Measurements from ENCODE around the gene TMEM229B.
A peak's percentile ranks its signal among the peaks of the same experiment; 100 is the strongest.

The TMEM229B gene

GRCh38 chr14:67429510-67430205, 58.9 kb downstream of the TMEM229B start:
- TF ChIP-seq NFIC (IDR thresholded peaks at IDR 0.05) = no peak
- no peak for TF ChIP-seq TAF1 (IDR thresholded peaks at IDR 0.05; ENCODE audit: low read depth)
- TF ChIP-seq CEBPB (IDR thresholded peaks at IDR 0.05) = no peak
- no peak for TF ChIP-seq TEAD4 (IDR thresholded peaks at IDR 0.05)

DNA sequence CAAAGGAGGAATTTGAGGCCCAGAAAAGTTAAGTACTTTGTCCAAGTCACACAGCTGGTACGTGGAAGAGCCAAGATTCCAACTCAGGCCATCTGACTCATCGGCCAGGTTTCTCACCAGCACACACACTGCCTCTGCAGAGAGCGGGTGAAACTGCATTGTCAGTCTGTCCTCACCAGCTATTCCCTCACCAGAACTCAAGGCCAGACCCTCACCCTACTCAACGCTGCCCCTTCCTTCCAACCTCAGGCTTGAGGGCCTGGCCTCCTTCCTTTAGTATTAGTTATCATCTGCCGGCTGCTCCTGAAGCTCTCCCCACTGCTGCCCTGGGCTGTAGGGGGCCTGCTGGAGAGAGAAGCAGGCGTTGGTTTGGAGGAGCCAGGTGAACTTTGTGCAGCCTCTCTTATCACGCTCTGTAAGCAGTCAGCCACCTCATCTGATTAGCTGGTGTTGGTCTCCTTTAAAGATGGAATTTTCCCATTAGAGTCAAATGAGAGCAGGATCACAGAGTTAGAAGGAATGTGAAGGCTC, 60.0 kb downstream of the TMEM229B start:
- TF ChIP-seq ZBTB7A (IDR thresholded peaks at IDR 0.05; ENCODE audit: low read depth) (no peak), EP300 (IDR thresholded peaks at IDR 0.05; ENCODE audit: borderline replicate concordance) (no peak), EGR1 (IDR thresholded peaks at IDR 0.05) (no peak), CREB1 (IDR thresholded peaks at IDR 0.05; ENCODE audit: low read depth) (no peak), TAF1 (IDR thresholded peaks at IDR 0.05; ENCODE audit: low read depth) (no peak), MAX (IDR thresholded peaks at IDR 0.05) (no peak), USF1 (IDR thresholded peaks at IDR 0.05) (no peak), NFIC (IDR thresholded peaks at IDR 0.05) (no peak), RAD21 (IDR thresholded peaks at IDR 0.05; ENCODE audit: low read depth) (no peak), TEAD4 (IDR thresholded peaks at IDR 0.05) (no peak), FOXM1 (IDR thresholded peaks at IDR 0.05; ENCODE audit: borderline replicate concordance, low read depth) (no peak), CEBPB (IDR thresholded peaks at IDR 0.05) (no peak)

DNA sequence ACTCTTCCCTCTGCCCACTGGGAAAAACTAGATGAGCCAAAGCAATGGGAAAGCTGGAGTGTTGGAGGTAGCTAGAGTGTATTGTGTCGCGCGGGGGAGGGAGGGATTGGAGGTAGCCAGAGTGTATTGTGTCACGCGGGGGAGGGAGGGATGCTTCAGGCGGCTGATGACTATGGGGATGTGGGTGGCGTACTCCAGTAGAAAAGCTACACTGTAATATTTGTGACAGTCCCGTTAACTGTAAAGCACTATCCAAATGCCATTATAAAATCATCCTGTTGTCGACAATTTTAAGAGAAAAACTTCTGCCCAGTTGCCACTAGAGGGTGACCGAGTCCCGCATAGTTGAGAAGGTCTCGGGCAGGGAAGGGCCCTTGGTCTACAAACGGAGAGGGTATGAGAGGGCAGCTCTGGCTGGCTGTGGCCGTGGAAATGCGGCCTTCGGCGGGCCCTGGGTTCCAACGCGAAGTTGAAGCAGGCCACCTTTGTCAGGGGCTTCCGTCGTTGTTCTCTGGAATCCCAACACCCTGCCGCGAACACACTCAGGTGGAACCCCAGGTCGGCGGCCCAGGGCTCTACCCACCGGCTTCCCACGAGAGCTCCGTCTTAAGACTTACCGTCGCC, 61.4 kb downstream of the TMEM229B start:
- TF ChIP-seq ZBTB7A (IDR thresholded peaks at IDR 0.05; ENCODE audit: low read depth) (no peak), RAD21 (IDR thresholded peaks at IDR 0.05; ENCODE audit: low read depth) (peak; percentile 97)

GRCh38 chr14:67426161-67426560, 62.4 kb downstream of the TMEM229B start:
- TF ChIP-seq RAD21 (IDR thresholded peaks at IDR 0.05; ENCODE audit: low read depth) (no peak), MAX (IDR thresholded peaks at IDR 0.05) (no peak), REST (IDR thresholded peaks at IDR 0.05; ENCODE audit: low read depth) (no peak), ZBTB7A (IDR thresholded peaks at IDR 0.05; ENCODE audit: low read depth) (no peak)

DNA sequence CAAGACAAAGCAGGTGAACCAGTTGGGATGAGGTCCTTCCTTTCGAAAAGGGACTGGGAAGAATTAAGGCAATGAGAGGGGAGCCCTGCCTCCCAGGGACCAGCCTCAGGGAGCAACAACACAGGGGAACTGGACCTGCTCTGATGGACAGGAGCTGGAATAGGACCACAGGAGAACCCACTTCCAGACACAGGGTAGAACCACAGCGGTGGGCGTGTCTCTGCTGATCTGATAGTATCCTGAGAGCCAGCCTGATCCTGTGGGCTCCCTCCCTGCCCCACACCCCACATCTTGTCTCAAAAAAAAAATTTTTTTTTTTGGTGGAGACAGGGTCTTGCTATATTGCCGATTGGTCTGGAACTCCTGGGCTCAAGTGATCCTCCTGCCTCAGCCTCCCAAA, 62.9 kb downstream of the TMEM229B start:
- TF ChIP-seq TEAD4 (IDR thresholded peaks at IDR 0.05) (no peak), CREB1 (IDR thresholded peaks at IDR 0.05; ENCODE audit: low read depth) (no peak)

GRCh38 chr14:67424539-67424938, 64.0 kb downstream of the TMEM229B start:
- TF ChIP-seq CEBPB (IDR thresholded peaks at IDR 0.05) (no peak), CREB1 (IDR thresholded peaks at IDR 0.05; ENCODE audit: low read depth) (no peak), EGR1 (IDR thresholded peaks at IDR 0.05) (no peak), EP300 (IDR thresholded peaks at IDR 0.05; ENCODE audit: borderline replicate concordance) (no peak), ZBTB7A (IDR thresholded peaks at IDR 0.05; ENCODE audit: low read depth) (no peak), NFIC (IDR thresholded peaks at IDR 0.05) (no peak), USF1 (IDR thresholded peaks at IDR 0.05) (no peak), TEAD4 (IDR thresholded peaks at IDR 0.05) (no peak), TAF1 (IDR thresholded peaks at IDR 0.05; ENCODE audit: low read depth) (no peak), FOXM1 (IDR thresholded peaks at IDR 0.05; ENCODE audit: borderline replicate concordance, low read depth) (no peak), YY1 (IDR thresholded peaks at IDR 0.05; ENCODE audit: low read depth) (no peak), REST (IDR thresholded peaks at IDR 0.05; ENCODE audit: low read depth) (no peak), MAX (IDR thresholded peaks at IDR 0.05) (no peak), RAD21 (IDR thresholded peaks at IDR 0.05; ENCODE audit: low read depth) (no peak), TCF12 (IDR thresholded peaks at IDR 0.05; ENCODE audit: low read depth) (no peak)
